Measurements from ENCODE around the gene GRIK2. TPM values are rescaled to one million over a fixed set of nuclear protein-coding genes. Genes with fewer than 3 reads are reported as not detected.

The GRIK2 gene
- total and polyA plus RNA-seq, 8 donors, result 0.61 to 3.5 (median 2.4) TPM

GRCh38 chr6:101931766-101932165, 538.3 kb downstream of the GRIK2 start:
- FAIRE-seq (no peak), ATAC-seq (no peak), DNase-seq (no peak)
- WGBS, 2 donors, result 61 to 74% methylated on average over 2 of the region's 2 CpGs
- no peak overlapping the region for H3K27ac ChIP-seq
- H3K27me3 ChIP-seq, result no peaks in the 10 kb centered on the region
- no peaks in the 10 kb centered on the region for H3K36me3 ChIP-seq
- TF ChIP-seq CTCF (IDR thresholded peaks at IDR 0.05), result no peak
- no peak overlapping the region for H3K4me3 ChIP-seq
- H3K4me1 ChIP-seq, result no peaks in the 10 kb centered on the region
- no peaks in the 10 kb centered on the region for H3K9me3 ChIP-seq
- intact Hi-C loops (cut with DNase I), result no loop called here

DNA sequence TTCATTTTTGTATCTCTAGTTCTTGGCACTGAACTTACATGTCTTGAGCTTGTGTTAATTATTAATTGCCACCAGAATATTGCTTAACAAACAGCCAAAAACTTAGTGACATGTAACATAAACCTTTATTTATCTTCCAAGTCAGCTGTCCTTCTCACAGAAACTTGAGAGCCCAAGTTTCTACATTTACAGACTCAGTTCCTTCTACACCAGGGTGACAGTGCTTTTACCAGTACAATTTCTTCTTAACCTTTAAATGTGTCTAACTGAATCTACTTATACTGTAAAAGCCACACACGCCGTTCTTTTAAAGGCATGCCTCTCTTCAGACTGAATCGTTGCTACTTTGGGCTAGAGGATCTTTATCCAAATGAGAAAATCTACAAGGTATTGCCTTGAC, 539.2 kb downstream of the GRIK2 start:
- Histone ChIP-seq H3K4me1 (no peaks in the 10 kb centered on the region), H3K27ac (no peak overlapping the region), H3K36me3 (no peaks in the 10 kb centered on the region), H3K27me3 (no peaks in the 10 kb centered on the region), H3K9me3 (no peaks in the 10 kb centered on the region), H3K4me3 (no peak overlapping the region)
- FAIRE-seq, result no peak
- no peak for ATAC-seq
- DNase-seq, result no peak
- intact Hi-C loops (cut with DNase I), result no loop called here
- 66 to 79% methylated on average over 3 of the region's 3 CpGs for WGBS, 2 donors
- TF ChIP-seq CTCF (IDR thresholded peaks at IDR 0.05), result no peak

- FAIRE-seq, result no peak
- no peak for ATAC-seq
- DNase-seq, result no peak
- Histone ChIP-seq H3K4me3 (no peak overlapping the region), H3K36me3 (no peaks in the 10 kb centered on the region), H3K27ac (no peak overlapping the region), H3K27me3 (no peaks in the 10 kb centered on the region), H3K4me1 (no peaks in the 10 kb centered on the region), H3K9me3 (no peaks in the 10 kb centered on the region)
- no peak for TF ChIP-seq CTCF (IDR thresholded peaks at IDR 0.05)
- WGBS, 2 donors, result 65 to 68% methylated on average over 1 of the region's 1 CpG
- intact Hi-C loops (cut with DNase I), result no loop called here
Observed at GRCh38 chr6:101935732-101936131, 542.2 kb downstream of the GRIK2 start.

DNA sequence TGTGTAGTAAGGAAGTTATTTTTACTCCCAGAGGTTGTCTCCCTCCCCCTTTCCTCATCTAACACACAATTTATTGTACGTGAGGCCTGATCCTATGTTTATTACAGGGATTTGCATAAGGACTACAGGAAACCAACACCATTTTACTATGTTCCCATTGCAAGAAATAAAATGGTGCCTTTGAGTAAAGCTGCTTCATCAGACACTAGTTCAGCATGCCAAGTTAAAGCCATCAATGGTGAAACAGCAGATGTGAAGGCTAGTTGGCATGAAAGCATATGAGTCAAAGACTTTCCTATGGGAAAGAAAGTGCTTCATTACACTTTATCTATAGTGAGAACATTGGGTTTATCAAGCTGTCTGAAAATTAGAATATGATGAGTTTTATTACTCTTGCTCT, 543.0 kb downstream of the GRIK2 start:
- FAIRE-seq, result no peak
- intact Hi-C loops (cut with DNase I), result no loop called here

GRCh38 chr6:101937108-101937507, 543.6 kb downstream of the GRIK2 start:
- ATAC-seq (no peak), DNase-seq (no peak), FAIRE-seq (no peak)
- Histone ChIP-seq H3K27ac (no peak overlapping the region), H3K9me3 (peaks cover 0 to 4% (median 0%) of the 10 kb centered on the region in 4 donors), H3K4me3 (no peak overlapping the region), H3K36me3 (no peaks in the 10 kb centered on the region), H3K4me1 (no peaks in the 10 kb centered on the region), H3K27me3 (no peaks in the 10 kb centered on the region)
- intact Hi-C loops (cut with DNase I), result no loop called here
- no peak for TF ChIP-seq CTCF (IDR thresholded peaks at IDR 0.05)
- WGBS, 2 donors, result 78 to 81% methylated on average over 1 of the region's 1 CpG

More for the DNA sequence above, 543.0 kb downstream of the GRIK2 start:
- H3K4me3 ChIP-seq, result no peak overlapping the region
- H3K36me3 ChIP-seq, result no peaks in the 10 kb centered on the region
- ATAC-seq, result no peak
- no peaks in the 10 kb centered on the region for H3K4me1 ChIP-seq
- no peaks in the 10 kb centered on the region for H3K27me3 ChIP-seq
- peaks cover 0 to 4% (median 0%) of the 10 kb centered on the region in 4 donors for H3K9me3 ChIP-seq
- no peak for TF ChIP-seq CTCF (IDR thresholded peaks at IDR 0.05)
- WGBS, 2 donors, result 65% methylated on average over 1 of the region's 1 CpG
- no peak for DNase-seq
- no peak overlapping the region for H3K27ac ChIP-seq

Measured in pancreas (tissue), 10 donors.